Measurements from ENCODE around the gene CENPX. TPM values are rescaled to one million over a fixed set of nuclear protein-coding genes. Genes with fewer than 3 reads are reported as not detected.
A peak's percentile ranks its signal among the peaks of the same experiment; 100 is the strongest.

CENPX gene
- total and polyA plus RNA-seq, 7 donors = 78.4 to 273 (median 164) TPM

DNA sequence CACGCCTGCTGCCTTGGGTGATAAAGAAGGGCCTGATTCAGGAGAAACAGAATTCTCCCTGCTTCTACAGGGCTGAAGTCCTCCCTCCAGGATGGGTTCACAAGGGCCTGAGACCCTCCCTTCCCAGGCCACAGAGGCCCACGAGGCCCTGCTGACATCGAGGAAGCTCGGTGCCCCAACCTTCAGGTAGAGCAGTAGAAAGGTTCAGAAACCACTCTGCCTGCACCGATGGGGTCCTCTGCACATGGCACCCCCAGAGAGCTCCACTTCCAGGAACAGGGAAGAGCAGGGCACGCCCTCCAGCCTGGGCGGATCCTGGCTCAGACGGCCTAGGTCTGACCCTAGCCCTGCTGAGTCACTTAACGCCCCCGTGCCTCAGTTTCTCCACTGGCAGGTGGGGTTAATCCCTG is 773 bp downstream of the CENPX start:
- WGBS, 2 donors = 2 to 8% methylated on average over 10 of the region's 10 CpGs

GRCh38 chr17:82021107-82021899 is 1.4 kb downstream of the CENPX start:
- Histone ChIP-seq H3K27ac (peak overlapping the region in 1 of 4 donors; percentile 84), H3K4me1 (peaks cover 0 to 40% (median 32%) of the 10 kb centered on the region in 4 donors), H3K27me3 (no peaks in the 10 kb centered on the region), H3K9me3 (no peaks in the 10 kb centered on the region), H3K4me3 (peak overlapping the region in 3 of 4 donors; percentile 85 to 98 (median 86)), H3K36me3 (peaks cover 0 to 18% (median 0%) of the 10 kb centered on the region in 4 donors)
- 10 to 46% methylated on average over 25 of the region's 25 CpGs for WGBS, 2 donors
- peak; percentile 89 for DNase-seq
- no peak for TF ChIP-seq POLR2A (IDR thresholded peaks at IDR 0.05)
- TF ChIP-seq, protein P1, sequence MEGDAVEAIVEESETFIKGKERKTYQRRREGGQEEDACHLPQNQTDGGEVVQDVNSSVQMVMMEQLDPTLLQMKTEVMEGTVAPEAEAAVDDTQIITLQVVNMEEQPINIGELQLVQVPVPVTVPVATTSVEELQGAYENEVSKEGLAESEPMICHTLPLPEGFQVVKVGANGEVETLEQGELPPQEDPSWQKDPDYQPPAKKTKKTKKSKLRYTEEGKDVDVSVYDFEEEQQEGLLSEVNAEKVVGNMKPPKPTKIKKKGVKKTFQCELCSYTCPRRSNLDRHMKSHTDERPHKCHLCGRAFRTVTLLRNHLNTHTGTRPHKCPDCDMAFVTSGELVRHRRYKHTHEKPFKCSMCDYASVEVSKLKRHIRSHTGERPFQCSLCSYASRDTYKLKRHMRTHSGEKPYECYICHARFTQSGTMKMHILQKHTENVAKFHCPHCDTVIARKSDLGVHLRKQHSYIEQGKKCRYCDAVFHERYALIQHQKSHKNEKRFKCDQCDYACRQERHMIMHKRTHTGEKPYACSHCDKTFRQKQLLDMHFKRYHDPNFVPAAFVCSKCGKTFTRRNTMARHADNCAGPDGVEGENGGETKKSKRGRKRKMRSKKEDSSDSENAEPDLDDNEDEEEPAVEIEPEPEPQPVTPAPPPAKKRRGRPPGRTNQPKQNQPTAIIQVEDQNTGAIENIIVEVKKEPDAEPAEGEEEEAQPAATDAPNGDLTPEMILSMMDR (IDR thresholded peaks at IDR 0.05) = peak; percentile 64 to 85 (median 74)
- TF ChIP-seq POLR2AphosphoS5 (IDR thresholded peaks at IDR 0.05) = no peak
- no peak for TF ChIP-seq EP300 (IDR thresholded peaks at IDR 0.05)
- intact Hi-C loops (cut with DNase I) = loop anchor here (1.0 to 5.0 kb wide), 2 partner anchors 44 to 62 kb away; partner anchors contain the start of gene ASPSCR1

More for the DNA sequence above, 773 bp downstream of the CENPX start:
- Histone ChIP-seq H3K36me3 (peaks cover 0 to 18% (median 0%) of the 10 kb centered on the region in 4 donors), H3K4me1 (peaks cover 0 to 40% (median 32%) of the 10 kb centered on the region in 4 donors), H3K9me3 (no peaks in the 10 kb centered on the region), H3K27ac (peak overlapping the region; percentile 75 to 84 (median 80)), H3K27me3 (no peaks in the 10 kb centered on the region), H3K4me3 (peak overlapping the region; percentile 62 to 98 (median 86))
- intact Hi-C loops (cut with DNase I) = loop anchor here (1.0 to 5.0 kb wide), 2 partner anchors 45 to 63 kb away; partner anchors contain the start of gene ASPSCR1
- TF ChIP-seq POLR2A (IDR thresholded peaks at IDR 0.05) (no peak), EP300 (IDR thresholded peaks at IDR 0.05) (no peak), POLR2AphosphoS5 (IDR thresholded peaks at IDR 0.05) (no peak)
- TF ChIP-seq, protein P1 (IDR thresholded peaks at IDR 0.05) = no peak
- no peak for DNase-seq

DNA sequence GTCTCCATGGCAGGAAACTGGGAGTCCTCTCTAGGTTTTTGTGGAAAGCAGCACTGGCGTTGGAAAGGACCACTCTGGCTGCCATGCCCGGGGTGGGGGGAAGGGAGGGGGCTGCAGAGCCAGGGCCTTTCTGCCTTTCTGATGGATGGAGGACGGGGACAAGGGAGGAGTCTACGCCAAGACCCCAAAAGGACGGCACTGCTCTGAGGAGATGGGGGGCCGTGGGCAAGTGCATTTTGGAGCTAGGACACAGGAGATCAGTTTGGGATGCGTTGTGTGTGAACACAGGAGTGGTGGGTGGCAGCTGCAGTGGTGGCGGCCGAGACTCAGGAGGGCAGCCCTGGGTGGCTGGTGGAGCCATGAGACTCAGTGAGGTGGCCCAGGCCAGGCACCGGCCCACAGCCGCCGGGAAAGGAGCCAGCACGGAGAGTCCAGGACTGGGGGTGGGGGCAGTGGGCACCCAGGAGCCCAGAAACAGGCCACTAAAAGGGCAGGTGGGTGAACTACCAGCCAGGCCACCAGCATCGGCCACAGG is 2.0 kb downstream of the CENPX start:
- Histone ChIP-seq H3K4me3 (no peak overlapping the region), H3K27ac (no peak overlapping the region), H3K27me3 (no peaks in the 10 kb centered on the region), H3K9me3 (no peaks in the 10 kb centered on the region), H3K36me3 (peaks cover 0 to 18% (median 0%) of the 10 kb centered on the region in 4 donors), H3K4me1 (peaks cover 0 to 40% (median 32%) of the 10 kb centered on the region in 4 donors)
- TF ChIP-seq POLR2AphosphoS5 (IDR thresholded peaks at IDR 0.05) (no peak), EP300 (IDR thresholded peaks at IDR 0.05) (no peak), POLR2A (IDR thresholded peaks at IDR 0.05) (no peak)
- TF ChIP-seq, protein P1 (IDR thresholded peaks at IDR 0.05) = no peak
- 73 to 87% methylated on average over 14 of the region's 14 CpGs for WGBS, 2 donors
- intact Hi-C loops (cut with DNase I) = loop anchor here (1.0 to 5.0 kb wide), 2 partner anchors 43 to 61 kb away; partner anchors contain the start of gene ASPSCR1
- no peak for DNase-seq

DNA sequence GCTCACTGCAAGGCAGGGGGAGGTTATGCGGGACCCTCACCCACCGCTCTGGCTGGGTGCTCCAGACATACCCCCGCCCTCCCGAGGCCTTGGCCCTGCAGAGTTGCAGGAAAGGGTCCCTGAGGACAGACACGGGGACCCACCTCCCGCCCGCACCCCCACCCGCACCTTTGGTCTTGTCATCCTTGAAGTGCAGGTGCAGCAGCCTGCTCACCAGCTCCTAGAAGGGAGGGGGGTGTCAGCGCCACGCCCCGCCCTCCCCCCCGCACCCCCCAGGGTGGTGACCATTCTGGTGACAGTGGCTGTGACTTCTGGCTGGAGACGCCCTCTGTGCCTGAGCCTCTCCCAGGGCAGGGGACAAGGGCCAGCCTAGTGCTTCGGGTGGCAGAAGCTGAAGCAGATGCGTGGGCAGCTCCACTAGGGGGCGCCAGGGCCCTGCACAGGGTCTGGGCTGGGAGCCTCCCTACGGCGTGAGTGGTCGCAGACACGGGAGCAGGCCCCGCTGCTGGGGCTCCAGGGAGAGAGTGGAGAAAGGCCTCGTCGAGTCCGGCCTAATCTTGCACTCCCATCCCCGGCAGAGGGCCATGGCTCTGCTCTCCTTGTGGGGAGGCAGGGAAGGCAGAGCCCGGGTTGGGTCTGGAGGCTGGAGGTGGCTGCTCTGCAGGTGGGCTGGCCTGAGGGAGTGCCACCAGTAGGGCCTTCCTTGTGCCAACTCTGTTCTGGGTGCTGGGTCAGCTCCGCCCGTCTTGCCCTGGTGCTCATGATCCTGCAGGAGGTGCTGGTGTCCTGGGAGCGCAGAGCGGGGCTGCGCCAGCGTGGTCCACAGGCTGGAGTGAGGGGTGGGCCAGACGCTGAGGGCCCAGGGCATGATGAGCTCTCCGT is 2.7 kb downstream of the CENPX start:
- H3K27me3 ChIP-seq = no peaks in the 10 kb centered on the region
- no peak overlapping the region for H3K4me3 ChIP-seq
- TF ChIP-seq, protein P1 (IDR thresholded peaks at IDR 0.05) = peak; percentile 21 to 59 (median 49)
- TF ChIP-seq POLR2AphosphoS5 (IDR thresholded peaks at IDR 0.05) = no peak
- no peak for DNase-seq
- peaks cover 0 to 18% (median 0%) of the 10 kb centered on the region in 4 donors for H3K36me3 ChIP-seq
- intact Hi-C loops (cut with DNase I) = loop anchor here (5.0 kb wide), 1 partner anchor 43 kb away; the partner anchor contains the start of gene ASPSCR1
- no peaks in the 10 kb centered on the region for H3K9me3 ChIP-seq
- WGBS, 2 donors = 57 to 68% methylated on average over 34 of the region's 34 CpGs
- no peak overlapping the region for H3K27ac ChIP-seq
- H3K4me1 ChIP-seq = peaks cover 0 to 40% (median 32%) of the 10 kb centered on the region in 4 donors
